Activated CD4-positive, alpha-beta T cell treated with anti-CD3 and anti-CD28 coated beads for 24 hours (primary cell): Measurements from ENCODE around the gene SLC16A4.
"Not testable (repeated sequence)": the region's sequence is repeated elsewhere in the genome, so short reads cannot be mapped to it uniquely, and the experiment has no call there.

ENCODE experiments used
- DNase-seq, 2 donors: peaks; one replicate each; pipeline ENCODE4 v3.0.0-alpha.2; 2020; ENCODE audit warnings: low read depth in 2 of 2

SLC16A4 gene

DNA sequence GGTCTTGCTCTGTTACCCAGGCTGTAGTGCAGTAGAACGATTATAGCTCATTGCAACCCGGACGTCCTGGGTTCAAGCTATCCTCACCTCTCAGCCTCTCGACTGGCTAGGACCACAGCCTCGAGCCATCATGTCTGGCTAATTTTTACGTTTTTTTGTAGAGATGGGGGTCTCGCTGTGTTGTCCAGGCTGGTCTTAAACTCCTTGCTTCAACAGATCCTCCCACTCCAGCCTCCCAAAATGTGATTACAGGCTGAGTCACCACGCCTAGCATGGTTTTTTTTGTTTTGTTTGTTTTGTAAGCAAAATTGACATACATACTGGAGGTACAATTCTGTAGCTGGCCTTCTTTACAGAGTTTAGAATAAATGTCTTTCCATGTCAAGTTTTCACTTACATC lies 17.7 kb upstream of the SLC16A4 start:
- no peak for DNase-seq

DNA sequence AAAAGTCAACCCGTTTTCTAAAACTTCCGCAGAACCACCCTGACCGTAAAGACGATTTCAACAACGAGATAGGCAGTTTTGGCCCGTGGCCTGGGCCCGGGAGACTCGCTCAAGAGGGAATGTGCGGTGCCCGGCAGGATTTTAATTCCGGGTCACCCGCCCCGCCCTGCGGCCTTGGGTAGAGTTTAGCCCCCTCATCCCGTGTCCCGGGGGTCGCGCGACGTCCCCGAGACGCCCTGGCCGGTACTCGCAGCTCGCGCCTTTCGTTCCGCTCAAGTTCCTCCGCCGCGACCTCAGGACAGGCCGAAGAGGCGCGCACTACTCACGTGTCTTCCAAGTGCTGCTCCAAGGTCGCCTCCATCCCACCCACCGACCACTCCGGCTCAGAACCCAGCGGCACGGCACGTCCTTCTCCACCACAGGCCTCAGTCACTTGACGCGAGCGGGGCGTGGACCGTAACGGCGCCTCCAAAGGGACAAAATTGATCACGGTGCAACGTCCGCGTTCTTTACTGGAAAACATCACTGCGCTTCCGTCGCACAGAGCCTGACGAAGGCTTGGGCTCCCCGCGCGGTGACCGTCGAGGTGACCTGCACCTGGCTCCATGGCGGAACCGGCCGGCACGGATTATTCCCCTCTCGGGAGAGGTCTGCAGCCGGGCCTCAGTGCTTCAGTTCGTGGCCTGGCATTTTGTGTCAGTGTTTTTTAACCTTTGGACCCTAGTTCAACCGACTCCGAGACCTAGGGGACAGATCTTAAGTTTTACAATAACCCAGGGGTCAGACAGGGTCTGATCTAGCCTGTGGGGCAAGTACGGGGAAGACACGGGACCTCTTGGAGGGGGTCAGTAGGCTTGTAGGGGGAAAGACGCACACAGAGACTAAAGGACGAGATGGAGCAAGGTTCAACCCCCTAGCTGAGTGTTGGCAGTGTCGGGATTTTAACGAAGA lies 16.7 kb upstream of the SLC16A4 start, which contains the start of gene LAMTOR5:
LAMTOR5 (minus strand) TSS at position 435 of the 951 bp plus-strand sequence; CDS start at position 361, 74 bp downstream.
- DNase-seq = peak; percentile 81 to 90

DNA sequence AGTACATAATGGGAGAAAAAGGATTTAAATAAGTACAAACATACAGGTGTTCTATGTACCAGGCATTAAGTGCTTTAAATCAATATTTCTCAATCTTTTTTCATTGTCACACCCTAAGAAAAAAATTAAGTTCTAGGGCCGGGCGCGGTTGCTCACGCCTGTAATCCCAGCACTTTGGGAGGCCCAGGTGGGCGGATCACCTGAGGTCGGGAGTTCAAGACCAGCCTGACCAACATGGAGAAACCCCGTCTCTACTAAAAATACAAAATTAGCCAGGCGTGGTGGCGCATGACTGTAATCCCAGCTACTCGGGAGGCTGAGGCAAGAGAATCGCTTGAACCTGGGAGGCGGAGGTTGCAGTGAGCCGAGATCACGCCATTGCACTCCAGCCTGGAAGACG lies 15.6 kb upstream of the SLC16A4 start:
- DNase-seq = not testable (repeated sequence)

DNA sequence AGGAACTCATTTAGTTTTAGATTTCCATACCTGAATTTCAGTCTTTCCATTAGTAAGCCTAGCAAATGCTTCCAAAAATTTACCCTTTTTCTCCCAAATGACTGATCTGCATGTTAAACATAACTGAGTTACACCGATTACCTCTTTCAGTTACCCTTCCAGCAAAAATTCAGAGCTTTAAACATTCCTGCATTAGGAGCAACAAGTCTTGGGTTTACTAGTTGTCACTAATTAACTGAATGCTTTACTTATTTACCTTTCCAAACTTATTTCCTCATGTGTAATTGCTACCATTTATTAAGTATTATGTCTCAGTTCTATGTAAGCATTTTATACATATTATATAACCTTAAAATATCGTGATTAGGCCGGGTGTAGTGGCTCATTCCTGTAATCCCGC lies 13.6 kb upstream of the SLC16A4 start:
- DNase-seq = no peak

DNA sequence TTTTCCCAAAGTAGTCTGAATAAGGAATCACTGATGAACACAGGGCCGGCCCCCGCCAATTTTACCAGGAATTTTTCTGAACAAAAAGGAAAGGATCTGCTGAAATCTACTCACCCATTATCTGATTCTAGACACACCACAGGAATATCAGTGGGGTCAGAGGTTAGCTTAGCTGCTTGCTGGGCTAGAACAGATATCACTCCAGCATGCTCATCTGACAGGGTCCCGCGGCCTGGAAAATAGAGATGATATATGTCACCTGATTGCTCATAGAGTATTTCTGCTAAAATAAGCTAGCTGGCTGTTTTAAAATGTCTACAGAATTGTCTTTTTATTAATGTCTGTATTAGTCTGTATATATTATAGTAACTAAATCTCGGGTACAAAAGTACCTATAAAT lies 13.0 kb upstream of the SLC16A4 start:
- DNase-seq = no peak

DNA sequence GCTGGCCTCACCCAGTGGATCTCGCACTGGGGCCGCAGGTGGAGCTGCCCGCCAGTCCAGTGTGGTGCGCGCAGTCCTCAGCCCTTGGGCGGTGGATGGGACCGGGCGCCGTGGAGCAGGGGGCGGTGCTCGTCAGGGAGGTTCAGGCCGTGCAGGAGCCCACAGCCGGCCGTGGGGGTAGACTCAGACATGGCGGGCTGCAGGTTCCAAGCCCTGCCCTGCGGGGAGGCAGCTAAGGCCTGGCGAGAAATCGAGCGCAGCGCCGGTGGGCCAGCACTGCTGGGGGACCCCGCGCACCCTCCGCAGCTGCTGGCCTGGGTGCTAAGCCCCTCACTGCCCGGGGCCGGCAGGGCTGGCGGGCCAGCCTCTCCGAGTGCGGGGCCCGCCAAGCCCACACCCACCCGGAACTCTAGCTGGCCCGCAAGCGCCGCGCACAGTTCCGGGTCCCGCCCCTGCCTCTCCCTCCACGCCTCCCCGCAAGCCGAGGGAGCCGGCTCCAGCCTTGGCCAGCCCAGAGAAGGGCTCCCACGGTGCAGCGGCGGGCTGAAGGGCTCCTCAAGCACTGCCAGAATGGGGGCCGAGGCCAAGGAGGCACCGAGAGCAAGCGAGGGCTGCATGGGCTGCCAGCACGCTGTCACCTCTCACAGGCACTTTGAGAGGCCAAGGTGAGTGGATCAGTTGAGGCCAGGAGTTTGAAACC lies 5.6 kb upstream of the SLC16A4 start:
- not testable (repeated sequence) for DNase-seq

DNA sequence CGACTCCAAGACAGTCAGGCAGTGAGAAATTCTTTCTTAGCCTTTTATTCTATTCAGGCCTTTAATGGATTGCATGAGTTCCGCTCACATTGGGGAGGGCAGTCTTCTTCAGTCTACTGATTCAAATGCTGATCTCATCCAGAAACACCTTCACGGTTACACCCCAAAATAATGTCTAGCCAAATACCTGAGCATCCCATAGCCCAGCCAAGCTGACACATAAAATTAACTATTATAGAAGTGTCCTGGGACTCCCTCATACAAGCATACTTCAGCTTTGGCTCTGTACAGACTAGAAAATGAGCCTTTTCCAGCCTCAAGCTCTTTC lies 3.6 kb upstream of the SLC16A4 start:
- no peak for DNase-seq

DNA sequence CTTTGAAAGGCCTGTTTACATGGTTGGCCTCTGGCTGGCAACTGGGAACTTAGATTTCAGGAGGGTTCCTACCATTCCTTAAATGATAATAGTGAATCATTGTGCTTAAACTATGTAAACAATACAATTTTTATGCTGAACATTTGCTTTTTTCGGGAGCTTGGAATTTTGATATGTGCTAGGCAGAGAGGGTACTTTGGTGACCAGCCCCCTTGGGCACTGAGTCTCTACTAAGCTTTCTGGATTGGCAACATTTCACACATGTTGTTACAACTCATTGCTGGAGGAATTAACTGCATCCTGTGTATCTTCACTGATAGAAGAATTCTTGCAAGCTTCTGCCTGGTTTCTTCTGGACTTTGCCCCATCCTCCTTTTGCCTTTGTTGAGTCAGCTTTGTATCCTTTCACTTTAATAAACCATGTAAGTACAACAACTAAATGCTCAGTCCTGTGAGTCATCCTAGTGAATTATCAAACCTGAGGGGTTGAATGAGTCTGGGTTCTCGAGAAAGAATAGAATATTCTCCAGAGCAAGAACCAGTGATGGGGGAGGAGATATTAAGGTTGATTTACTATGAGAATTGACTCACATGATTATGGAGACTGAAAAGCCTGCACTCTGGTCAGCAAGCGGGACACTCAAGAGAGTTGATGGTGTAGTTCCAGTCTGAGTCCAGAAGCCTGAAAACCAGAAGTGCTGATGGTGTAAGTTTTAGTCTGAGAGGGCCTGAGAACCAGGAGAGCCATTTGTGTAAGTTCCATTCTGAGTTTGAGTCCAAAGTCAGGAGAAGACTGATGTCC lies 3.1 kb upstream of the SLC16A4 start:
- no peak for DNase-seq

DNA sequence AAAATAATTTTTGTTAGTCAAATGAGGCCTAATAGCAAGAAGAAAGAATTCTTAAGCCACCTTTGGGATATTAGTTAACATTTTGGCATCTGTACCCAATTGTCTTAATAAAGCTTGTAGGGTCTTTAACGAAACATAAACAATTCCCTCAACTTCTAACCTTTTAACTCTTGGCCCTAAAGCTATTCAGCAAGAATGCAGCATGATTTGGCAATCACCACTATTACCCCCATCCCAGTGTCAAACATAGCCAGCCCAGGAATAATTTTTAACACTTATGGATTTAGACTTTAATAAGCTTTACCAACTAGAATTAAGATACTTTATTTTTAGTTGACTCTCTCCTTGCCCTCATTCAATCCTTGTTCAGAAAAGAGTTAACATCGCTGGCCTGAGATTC lies 2.5 kb upstream of the SLC16A4 start:
- DNase-seq = no peak

DNA sequence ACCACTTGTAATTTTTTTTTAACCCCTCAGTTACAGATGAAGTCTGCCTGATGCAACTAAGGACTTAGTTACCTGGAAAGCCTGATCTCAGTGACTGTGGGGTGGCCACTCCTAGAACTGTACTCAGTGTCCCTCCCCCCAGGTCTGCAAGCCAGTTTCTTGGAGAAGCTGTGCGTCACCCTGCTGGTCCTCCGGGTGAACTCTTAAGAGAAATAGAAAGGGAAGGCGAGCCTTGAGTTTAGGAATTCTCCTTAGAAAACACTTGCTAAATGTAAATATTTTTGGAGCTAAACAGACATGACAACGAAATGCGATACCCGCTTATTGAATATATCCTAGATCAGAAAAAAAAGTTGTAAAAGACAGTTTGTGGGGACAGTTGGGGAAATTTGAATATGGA lies 730 bp downstream of the SLC16A4 start:
- no peak for DNase-seq

DNA sequence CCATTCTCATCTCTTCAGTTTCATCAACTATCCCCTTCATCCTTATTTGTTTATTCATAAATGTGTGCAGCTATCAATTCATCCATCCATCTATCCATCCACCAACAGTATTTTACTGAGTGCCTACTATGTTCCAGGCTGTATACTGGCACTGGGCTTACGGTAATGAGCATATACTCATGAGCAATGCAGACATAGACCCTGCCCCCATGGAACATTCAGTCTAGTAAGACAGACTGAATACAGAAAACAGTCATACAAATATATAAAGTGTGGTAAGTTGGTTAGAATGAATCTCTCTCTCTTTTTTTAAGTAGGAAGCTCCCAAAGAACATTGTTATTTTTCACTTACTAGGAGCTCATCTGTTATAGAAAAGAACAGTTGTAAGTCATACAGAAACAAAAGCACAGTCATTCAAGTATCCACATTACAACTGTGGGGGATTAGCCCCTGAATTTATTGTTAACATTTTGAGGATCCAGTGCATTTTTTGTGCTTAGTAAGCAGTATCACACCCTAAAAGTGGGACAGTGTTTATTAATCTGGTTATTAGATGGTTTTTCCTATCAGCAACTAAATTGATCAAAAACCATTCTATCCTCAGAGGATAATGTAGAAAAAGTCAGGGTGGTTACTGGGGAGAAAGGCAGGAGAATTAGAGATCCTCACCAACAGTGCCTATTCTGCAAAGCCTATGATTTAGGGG lies 3.6 kb downstream of the SLC16A4 start:
- DNase-seq = no peak

DNA sequence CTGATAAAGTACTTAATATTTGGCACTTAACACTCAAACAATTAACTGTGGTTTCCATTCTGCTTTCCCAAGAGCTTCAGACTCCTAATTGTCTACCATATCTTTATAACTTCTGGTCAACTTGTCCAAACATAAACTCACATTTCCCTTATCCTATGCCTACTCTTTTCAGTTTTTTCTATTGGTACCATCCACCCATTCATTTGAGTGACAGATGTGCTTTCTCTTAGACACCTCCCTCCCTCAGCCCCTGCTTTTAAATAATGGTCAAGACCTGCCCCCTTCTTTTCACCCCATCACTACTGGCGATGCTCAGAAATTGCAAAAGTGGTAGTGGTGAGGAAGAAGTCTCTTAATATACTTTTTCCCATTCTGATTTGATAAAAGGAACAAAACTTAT lies 5.5 kb downstream of the SLC16A4 start:
- no peak for DNase-seq

DNA sequence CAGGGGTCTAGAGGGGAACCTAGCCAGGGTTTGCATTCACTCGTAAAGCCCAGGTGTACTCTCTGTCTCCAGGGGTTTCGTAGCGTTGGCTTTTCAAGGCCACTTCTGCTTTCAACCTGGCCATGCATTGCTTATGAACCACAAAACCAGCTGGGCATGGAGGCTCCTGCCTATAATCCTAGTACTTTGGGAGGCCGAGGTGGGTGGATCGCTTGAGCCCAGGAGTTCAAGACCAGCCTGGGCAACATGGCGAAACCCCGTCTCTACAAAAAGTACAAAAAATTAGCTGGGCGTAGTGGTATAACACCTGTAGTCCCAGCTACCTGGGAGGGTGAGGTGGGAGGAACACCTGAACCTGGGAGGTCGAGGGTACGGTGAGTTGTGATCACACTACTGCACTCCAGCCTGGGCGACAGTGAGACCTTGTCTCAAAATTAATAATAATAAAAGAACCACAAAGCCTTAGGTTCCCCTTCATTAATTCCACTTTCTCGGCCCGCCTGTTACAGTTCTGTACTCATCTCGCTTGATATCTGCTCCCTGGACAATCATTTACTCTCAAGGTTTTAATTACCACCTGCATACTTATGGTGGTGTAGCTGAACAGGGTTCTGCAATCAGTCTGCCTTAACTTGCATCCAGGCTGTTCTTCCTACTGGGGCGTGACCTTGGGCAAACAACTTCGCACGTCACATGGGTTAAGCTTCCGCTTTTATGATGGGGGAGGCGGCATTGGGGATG lies 6.1 kb downstream of the SLC16A4 start:
- DNase-seq = no peak

DNA sequence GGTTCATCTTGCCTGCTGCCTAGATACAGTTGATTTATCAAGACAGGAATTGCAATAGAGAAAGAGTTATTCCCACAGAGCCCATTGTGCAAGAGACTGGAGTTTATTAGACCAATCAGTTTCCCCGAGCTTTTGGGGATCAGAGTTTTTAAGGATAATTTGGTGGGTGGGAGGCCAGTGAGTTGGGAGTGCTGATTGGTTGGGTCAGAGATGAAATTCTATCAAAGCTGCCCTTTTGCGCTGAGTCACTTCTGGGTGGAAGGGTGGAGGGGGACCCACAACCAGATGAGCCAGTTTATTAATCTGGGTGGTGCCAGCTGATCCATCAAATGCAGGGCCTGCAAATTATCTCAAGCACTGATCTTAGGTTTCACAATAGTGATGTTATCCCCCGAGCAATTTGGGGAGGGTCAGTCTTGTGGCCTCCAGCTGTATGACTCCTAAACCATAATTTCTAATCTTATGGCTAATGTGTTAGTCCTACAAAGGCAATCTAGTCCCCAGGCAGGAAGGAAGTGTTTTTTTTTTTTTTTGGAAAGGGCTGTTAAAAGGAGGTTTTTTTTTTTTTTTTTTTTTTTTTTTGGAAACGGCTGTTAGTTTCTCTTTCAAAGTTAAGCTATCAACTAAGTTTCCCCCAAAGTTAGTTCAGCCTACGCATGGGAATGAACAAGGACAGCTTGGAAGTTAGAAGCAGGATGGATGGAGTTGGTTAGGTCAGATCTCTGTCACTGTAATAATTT lies 7.4 kb downstream of the SLC16A4 start:
- DNase-seq = no peak

DNA sequence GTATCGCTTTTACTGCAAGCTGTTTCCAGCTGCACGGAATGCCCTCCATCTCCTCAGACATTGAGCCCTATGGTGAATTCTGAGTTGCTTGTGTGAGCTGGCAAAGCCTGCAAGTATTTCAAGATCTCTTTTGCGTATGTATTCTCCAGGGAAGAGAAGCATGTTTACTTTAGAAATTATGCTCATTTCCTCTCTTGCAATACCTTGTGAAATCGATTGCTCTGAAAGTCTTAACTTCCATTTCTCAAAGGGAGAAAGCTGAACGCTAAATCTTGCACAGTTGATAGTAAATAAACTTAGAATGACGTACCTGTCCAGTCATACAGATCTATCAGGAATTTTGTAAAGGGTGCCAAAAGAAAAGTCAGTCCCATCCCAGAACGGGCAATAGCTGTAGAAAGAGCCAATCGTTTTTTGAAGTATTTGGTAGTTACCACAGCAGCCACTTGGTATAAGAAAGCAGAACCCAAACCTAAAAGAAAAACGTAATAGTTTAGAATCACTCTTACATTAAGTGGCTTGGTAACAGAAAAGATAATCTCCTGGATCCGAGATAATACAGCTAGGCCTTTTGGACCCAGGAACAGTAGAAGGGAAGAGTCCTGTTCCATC lies 10.0 kb downstream of the SLC16A4 start:
- no peak for DNase-seq

DNA sequence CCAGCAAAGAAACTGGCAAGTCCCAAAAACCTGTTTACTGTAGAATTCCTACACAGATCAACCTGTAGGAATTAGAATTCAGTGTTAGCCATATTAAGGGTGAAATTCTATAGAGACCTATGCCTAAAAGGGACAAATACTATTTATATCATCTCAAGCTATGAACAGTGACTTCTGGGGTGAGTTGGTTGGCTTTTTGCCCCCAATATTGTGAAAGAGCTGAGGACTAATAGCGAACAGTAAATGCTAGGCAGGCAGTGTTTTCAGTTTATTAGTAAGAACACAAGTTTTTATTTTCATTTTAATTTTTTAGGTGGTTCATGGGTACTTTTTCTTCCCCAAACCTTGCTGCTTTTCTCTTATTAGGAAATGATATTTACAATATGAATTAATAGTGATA lies 15.3 kb downstream of the SLC16A4 start:
- no peak for DNase-seq

DNA sequence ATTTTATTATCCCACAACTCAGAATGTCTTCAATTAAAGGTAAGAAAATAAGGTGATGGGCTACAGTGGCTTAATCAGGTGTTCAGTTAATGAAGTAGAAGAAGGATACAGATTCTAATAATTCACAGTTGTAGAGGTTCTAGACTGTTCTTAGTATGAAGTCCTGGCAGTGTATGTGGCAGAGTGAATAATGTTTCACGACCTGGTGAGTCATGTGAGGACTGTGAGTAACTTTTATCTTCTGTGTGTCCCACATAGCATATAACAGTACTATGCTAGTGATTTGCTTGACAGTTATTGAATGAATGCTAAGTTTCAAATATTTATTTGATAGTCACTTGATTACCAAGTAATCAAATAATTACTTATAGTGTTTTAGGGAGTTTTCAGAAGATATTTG lies 20.0 kb downstream of the SLC16A4 start:
- DNase-seq = no peak

DNA sequence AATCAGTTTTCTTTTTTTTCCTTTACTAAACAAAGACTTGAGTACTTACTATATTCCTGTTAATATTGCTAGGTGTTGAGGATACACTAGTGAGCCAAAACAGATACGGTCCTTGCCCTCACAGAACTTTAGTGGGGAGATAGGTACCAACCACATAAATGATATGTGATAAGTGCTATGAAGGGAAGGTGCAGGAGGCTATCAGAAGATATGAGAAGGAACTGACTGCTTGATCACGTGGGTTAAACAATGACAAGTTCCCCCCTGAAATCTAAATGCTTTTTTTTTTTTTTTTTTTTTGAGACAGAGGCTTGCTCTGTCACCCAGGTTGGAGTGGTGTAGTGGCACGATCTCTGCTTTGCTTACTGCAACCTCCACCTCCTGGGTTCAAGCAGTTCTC lies 26.6 kb downstream of the SLC16A4 start:
- no peak for DNase-seq

DNA sequence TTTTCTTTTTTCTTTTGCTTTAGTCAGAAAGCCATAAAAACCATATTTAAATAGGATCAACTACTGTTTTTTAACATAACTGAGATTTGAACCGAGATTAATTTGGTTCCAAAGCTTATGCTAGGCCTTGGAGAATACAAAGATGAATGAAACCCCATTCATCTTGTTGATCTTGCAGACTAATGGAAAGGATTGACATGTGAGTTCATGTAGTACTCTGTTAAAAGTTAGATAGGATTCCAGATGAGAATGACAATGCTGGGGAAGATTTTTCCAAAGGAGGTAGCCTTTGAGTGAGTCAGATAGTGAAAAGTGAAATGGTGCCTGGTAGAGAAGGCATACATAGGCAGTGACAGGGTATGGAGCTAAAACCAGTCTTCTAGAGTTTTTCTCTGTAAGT lies 29.0 kb downstream of the SLC16A4 start:
- no peak for DNase-seq

DNA sequence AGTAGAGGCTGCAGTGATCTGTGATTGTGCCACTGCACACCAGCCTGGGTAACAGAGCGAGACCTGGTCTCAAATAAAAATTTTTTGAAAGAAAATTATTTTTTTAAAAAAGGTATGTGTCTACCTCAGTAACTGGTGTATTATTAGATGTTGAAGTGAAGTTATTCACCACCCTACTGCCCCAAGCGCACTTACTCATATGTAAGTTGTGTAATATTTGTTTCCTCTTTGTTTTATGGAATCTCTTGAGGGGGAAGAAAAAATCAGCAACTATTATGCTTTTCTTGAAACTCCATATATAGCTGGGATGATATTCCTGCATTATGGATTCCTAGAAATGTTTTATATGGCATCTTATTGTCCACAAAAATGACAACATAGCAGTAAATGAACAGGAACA lies 30.4 kb downstream of the SLC16A4 start:
- no peak for DNase-seq
